ENCODE measurements around the gene DAB1.

DAB1 gene

DNA sequence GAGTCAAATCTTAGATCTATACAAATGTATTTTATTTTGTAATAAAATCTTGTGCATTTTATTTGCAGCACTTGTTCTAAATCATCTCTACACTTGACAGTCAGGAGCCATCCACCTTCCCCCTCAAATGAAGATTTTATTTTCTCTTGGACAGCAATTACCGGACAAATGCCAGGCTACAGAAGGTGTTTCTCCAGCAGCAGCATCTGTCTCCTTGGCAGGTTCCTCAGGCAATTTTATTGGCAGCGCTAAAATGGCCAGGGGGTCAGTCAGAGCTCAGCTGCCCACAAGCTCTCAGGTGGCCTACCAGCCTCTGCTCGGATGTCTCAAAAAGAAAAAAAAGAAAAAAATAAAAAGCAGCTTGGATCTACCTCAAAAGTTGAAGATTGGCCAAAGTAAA, 107.6 kb downstream of the DAB1 start:
- DNase-seq (ENCODE audit: low read depth), result no peak
- H3K4me3 ChIP-seq (ENCODE audit: low read length), result no peak overlapping the region
- TF ChIP-seq, protein P1, sequence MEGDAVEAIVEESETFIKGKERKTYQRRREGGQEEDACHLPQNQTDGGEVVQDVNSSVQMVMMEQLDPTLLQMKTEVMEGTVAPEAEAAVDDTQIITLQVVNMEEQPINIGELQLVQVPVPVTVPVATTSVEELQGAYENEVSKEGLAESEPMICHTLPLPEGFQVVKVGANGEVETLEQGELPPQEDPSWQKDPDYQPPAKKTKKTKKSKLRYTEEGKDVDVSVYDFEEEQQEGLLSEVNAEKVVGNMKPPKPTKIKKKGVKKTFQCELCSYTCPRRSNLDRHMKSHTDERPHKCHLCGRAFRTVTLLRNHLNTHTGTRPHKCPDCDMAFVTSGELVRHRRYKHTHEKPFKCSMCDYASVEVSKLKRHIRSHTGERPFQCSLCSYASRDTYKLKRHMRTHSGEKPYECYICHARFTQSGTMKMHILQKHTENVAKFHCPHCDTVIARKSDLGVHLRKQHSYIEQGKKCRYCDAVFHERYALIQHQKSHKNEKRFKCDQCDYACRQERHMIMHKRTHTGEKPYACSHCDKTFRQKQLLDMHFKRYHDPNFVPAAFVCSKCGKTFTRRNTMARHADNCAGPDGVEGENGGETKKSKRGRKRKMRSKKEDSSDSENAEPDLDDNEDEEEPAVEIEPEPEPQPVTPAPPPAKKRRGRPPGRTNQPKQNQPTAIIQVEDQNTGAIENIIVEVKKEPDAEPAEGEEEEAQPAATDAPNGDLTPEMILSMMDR (conservative IDR thresholded peaks at IDR 0.05; ENCODE audit: low read depth, low read length), result no peak

DNA sequence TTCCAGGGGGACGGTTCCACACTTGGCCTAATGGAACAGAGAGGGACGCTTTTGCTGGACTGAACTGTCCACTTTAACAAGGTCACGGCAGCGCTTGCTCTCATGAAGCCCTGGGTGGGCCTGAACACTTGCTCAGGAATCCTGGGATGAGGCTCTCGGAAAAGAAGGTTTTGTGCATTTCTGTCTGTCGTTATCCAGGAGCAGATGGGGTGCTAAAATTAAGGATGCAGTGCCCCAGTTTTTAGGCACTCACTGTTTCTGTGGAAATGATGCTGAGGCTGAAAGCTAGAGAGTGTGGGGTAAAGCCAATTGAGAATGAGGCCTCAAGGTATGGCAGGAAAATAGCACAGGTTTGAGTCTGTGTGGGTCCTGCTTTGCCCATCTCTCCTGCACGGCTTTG, 111.0 kb downstream of the DAB1 start:
- no peak for DNase-seq (ENCODE audit: low read depth)
- TF ChIP-seq, protein P1 (conservative IDR thresholded peaks at IDR 0.05; ENCODE audit: low read depth, low read length), result no peak
- no peak overlapping the region for H3K4me3 ChIP-seq (ENCODE audit: low read length)

DNA sequence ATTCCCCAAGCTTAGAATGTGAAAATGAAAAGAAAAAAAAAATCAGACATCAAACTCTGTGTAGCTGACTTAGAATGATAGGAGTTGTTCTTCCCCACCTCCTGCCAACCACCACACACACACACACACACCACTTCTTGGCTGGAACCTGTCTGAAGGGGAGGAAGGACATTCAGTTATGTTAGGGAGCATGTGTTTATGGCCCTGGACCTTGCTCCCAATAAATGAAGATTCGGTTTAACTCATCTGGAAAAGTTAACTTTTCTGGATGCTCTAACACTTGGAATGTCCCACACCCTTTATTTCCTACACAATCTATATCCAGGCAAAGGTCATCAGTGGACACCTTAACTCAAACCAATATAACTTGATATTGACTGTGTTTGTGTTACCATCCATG, 112.4 kb downstream of the DAB1 start:
- TF ChIP-seq, protein P1 (conservative IDR thresholded peaks at IDR 0.05; ENCODE audit: low read depth, low read length), result no peak

DNA sequence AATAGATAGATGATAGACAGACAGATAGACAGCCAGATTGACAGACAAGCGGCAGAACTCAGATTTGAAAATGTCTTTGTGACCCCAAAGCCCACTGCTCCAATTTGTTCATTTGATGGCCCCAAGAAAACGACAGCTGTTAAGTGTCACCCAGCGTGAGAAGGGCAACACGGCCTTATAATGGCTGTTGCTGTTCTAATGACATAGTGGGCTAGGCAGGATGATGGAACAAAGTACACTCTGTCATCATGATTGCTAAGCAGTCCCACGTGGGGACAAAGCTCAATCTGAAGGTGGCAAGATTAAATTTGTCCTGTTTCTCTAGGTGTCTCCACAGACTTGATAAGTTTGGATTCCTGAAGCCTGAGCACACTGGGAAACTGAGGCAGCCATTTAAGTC, 112.9 kb downstream of the DAB1 start:
- no peak for DNase-seq (ENCODE audit: low read depth)
- TF ChIP-seq, protein P1 (conservative IDR thresholded peaks at IDR 0.05; ENCODE audit: low read depth, low read length), result no peak
- H3K4me3 ChIP-seq (ENCODE audit: low read length), result no peak overlapping the region

More for the DNA sequence above, 112.4 kb downstream of the DAB1 start:
- DNase-seq (ENCODE audit: low read depth), result no peak
- H3K4me3 ChIP-seq (ENCODE audit: low read length), result no peak overlapping the region

DNA sequence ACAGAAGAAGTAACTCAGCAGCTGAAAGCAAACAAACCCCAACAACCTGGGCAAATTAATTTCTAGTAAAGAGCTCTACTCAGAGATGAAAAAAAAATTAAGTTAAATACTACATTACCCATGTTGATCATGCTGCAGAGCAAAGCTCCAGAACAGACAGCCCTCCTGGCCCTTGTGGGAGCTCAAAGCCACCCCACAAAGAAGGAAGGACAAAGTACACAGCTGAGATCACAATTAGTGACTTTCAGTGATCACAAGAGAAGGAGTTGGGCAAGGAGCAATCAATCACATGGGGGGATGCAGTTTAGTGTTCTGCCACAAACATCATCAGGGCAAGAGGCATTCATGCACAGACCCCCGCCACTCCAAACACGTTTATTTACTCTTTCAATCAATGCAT, 114.2 kb downstream of the DAB1 start:
- DNase-seq (ENCODE audit: low read depth), result no peak
- TF ChIP-seq, protein P1 (conservative IDR thresholded peaks at IDR 0.05; ENCODE audit: low read depth, low read length), result no peak
- H3K4me3 ChIP-seq (ENCODE audit: low read length), result no peak overlapping the region

DNA sequence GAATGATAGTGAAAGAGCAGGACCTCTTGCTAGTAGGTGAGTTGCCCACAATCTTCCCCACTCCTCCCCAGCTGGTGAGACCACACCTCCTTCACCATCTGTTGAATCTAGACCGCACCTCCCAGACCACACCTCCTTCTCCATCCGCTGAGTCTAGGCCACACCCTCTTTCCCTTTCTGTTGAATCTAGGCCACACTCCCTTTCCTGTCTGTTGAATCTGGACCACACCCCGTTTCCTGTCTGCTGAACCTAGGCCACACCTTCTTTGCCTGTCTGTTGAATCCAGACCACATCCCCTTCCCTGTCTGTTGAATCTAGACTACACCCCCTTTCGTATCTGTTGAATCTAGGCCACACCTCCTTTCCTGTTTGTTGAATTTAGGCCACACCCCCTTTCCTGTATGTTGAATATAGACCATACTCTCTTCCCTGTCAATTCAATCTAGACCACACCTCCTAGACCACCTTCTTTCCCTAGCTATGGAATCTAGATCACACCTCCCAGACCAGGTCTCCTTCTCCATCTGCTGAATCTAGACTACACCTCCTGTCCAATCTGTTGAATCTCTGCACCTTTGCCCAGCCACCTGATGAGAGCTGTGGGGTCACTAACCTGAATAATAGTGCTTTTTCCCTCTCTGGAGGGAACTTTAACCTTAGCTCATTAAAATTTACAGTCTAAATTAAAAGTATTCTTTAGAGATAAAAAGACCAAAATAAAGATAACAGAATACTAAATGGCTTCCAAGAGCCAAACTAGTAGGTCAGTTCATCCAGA, 116.3 kb downstream of the DAB1 start:
- TF ChIP-seq, protein P1 (conservative IDR thresholded peaks at IDR 0.05; ENCODE audit: low read depth, low read length), result no peak
- no peak for DNase-seq (ENCODE audit: low read depth)
- H3K4me3 ChIP-seq (ENCODE audit: low read length), result no peak overlapping the region

DNA sequence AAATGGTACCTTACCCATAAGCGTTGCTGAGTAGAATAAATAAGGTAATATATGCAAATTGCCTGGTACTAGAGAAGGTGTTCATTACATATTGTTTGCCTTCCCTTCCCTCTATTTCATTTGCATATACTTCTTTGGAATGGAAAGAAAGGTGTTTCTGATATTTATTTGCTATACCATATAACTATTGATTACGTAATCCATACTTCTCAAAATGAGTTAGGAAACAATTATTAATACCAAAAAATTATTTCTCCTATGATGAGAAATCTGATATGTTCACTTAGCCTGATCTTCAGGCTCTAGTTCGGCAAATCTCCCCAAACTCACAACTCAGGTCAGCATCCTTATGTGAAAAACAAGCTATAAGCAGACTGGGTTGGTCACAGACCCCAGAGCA, 119.3 kb downstream of the DAB1 start:
- no peak overlapping the region for H3K4me3 ChIP-seq (ENCODE audit: low read length)
- TF ChIP-seq, protein P1 (conservative IDR thresholded peaks at IDR 0.05; ENCODE audit: low read depth, low read length), result no peak

More for the DNA sequence above, 119.3 kb downstream of the DAB1 start:
- no peak for DNase-seq (ENCODE audit: low read depth)

Data from retinal pigment epithelial cell (primary cell).